Smooth muscle cell (in vitro differentiated cells): ENCODE results near the gene MAP2K2. TPM values are rescaled to one million over a fixed set of nuclear protein-coding genes. Genes with fewer than 3 reads are reported as not detected.
A peak's percentile ranks its signal among the peaks of the same experiment; 100 is the strongest.

Experiments
- DNase-seq: peaks from one replicate; lab custom pipeline; 2025; ENCODE audit not compliant: unreplicated experiment; lab: John Stamatoyannopoulos, UW
- H2AFZ ChIP-seq: fragments of 200-600 bp; sonication (generic); 2 replicates; pipeline ENCODE4 v1.6.0; 2016; ENCODE audit warnings: antibody characterized with exemption, low read depth, mild to moderate bottlenecking
- H3F3A ChIP-seq: fragments of 200-600 bp; sonication (generic); 2 replicates; pipeline ENCODE4 v1.6.0; 2017; ENCODE audit warnings: antibody characterized with exemption, low read depth
- H3K27ac ChIP-seq: fragments of 200-600 bp; sonication (generic); 2 replicates; pipeline ENCODE4 v1.5.1; 2016; ENCODE audit warnings: low read depth, mild to moderate bottlenecking
- H3K27me3 ChIP-seq: fragments of 200-600 bp; sonication (generic); 2 replicates; pipeline ENCODE4 v1.6.1; 2016; ENCODE audit warnings: low read depth, mild to moderate bottlenecking
- H3K36me3 ChIP-seq: fragments of 200-600 bp; sonication (generic); 2 replicates; pipeline ENCODE4 v1.5.1; 2016; ENCODE audit warnings: low read depth
- H3K4me1 ChIP-seq: fragments of 200-600 bp; sonication (generic); 2 replicates; pipeline ENCODE4 v1.5.1; 2016; ENCODE audit warnings: low read depth
- H3K4me2 ChIP-seq: fragments of 200-600 bp; sonication (generic); 2 replicates; pipeline ENCODE4 v1.6.0; 2016; ENCODE audit warnings: mild to moderate bottlenecking
- H3K4me3 ChIP-seq: fragments of 200-600 bp; sonication (generic); 2 replicates; pipeline ENCODE4 v1.5.1; 2016; ENCODE audit warnings: mild to moderate bottlenecking
- H3K79me2 ChIP-seq: fragments of 200-600 bp; sonication (generic); 2 replicates; pipeline ENCODE4 v1.6.0; 2016; ENCODE audit warnings: low read depth, mild to moderate bottlenecking
- H3K9ac ChIP-seq: fragments of 200-600 bp; sonication (generic); 2 replicates; pipeline ENCODE4 v1.6.0; 2016; ENCODE audit warnings: low read depth
- H3K9me3 ChIP-seq: fragments of 200-600 bp; sonication (generic); replicated peaks from 2 replicates; pipeline ENCODE4 v1.5.1; 2016; ENCODE audit warnings: low read depth
- H4K20me1 ChIP-seq: fragments of 200-600 bp; sonication (generic); 2 replicates; pipeline ENCODE4 v1.6.0; 2016; ENCODE audit warnings: low read depth
- WGBS: methylation state at CpG from one replicate; pipeline ENCODE4 v1.1.7; 2016; ENCODE audit warnings: low lambda C conversion rate; 5-methylcytosine and 5-hydroxymethylcytosine counted together
- polyA plus RNA-seq: library from polyadenylated mRNA; unstranded; fragments of >200 nt; fragmentation: Nextera tagmentation; extraction: Ambion mirVana; gene quantifications from 2 replicates; pipeline ENCODE4 v1.2.1, GENCODE V29; 2016
- total RNA-seq: library from RNA; depleted of rRNA; stranded (reverse); fragments of >200 nt; gene quantifications from 2 replicates; pipeline ENCODE4 v1.2.3, GENCODE V29; 2014
- TF ChIP-seq, protein P1 (sequence below): fragments of 200-600 bp; sonication (generic); IDR thresholded peaks from 2 replicates; pipeline ENCODE4 v1.5.1; 2017; ENCODE audit warnings: borderline replicate concordance, mild to moderate bottlenecking, antibody characterized with exemption; ENCODE audit not compliant: insufficient read depth, poor library complexity, severe bottlenecking

Gene MAP2K2
- total and polyA plus RNA-seq, 2 experiments from 2014 or later = 79.1 to 193 TPM

DNA sequence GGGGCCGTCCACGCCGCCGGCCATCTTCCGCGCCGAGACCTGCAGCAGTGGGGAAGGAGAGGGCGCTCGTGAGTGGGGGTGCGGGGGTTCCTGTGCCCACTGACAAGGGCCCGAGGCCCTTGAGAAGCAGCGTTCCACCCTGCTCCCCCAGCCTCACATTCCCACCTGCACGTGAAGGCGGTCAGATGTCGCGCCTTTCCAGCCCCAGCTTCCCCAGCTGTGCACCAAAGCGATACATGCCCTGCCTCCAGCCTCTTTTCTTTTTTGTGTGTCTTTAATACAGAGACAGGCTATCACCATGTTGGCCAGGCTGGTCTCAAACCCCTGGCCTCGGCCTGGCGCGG, 68.7 kb downstream of the MAP2K2 start:
- H3K27ac ChIP-seq = no peak overlapping the region
- no peaks in the 10 kb centered on the region for H3K27me3 ChIP-seq
- H3K9me3 ChIP-seq = no peaks in the 10 kb centered on the region
- H3K36me3 ChIP-seq = no peaks in the 10 kb centered on the region
- peaks cover 10% of the 10 kb centered on the region for H3F3A ChIP-seq
- H3K4me3 ChIP-seq = no peak overlapping the region
- H3K4me2 ChIP-seq = no peak overlapping the region
- no peak overlapping the region for H2AFZ ChIP-seq
- H3K9ac ChIP-seq = no peak overlapping the region
- DNase-seq = no peak
- H3K4me1 ChIP-seq = peaks cover 11% of the 10 kb centered on the region
- WGBS = 96% methylated on average over 10 of the region's 20 CpGs
- TF ChIP-seq, protein P1, sequence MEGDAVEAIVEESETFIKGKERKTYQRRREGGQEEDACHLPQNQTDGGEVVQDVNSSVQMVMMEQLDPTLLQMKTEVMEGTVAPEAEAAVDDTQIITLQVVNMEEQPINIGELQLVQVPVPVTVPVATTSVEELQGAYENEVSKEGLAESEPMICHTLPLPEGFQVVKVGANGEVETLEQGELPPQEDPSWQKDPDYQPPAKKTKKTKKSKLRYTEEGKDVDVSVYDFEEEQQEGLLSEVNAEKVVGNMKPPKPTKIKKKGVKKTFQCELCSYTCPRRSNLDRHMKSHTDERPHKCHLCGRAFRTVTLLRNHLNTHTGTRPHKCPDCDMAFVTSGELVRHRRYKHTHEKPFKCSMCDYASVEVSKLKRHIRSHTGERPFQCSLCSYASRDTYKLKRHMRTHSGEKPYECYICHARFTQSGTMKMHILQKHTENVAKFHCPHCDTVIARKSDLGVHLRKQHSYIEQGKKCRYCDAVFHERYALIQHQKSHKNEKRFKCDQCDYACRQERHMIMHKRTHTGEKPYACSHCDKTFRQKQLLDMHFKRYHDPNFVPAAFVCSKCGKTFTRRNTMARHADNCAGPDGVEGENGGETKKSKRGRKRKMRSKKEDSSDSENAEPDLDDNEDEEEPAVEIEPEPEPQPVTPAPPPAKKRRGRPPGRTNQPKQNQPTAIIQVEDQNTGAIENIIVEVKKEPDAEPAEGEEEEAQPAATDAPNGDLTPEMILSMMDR = no peak
- H3K79me2 ChIP-seq = peaks cover 89% of the 10 kb centered on the region
- H4K20me1 ChIP-seq = peaks cover 98% of the 10 kb centered on the region

DNA sequence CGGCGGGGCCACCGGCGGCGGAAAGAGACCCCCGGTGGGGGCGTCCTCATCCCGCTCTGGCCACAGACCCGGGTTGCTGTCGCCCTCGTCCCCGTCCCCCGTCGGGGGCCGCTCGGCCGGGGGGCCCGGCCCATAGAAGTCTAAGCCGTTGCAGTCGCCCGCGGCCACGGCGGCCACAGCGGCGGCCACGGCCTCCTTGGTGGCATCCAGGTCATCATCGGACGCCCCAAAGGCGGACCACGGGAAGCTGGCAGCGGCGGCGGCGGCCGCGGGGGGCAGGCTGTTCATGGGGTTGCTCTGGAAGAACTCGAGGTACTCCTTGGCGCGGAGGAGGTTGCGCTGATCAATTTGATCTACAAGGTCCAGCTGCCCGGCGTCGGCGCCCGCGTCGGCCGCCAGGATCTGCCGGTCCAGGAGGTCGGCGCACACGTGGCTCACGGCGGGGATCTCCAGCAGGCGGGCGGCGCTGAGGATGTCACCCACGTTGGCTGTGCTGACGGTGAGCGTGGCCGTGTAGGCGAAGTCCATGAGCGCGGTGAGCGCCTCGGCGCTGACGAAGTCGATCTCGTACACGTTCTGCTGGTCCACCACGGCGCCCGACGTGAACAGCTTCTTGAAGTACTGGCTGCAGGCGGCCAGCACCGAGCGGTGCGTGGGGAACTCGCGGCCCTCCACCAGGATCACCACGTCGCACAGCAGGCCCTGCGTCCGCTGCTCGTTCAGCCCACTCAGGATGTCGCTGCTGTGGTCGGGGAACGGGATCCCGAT, 69.3 kb downstream of the MAP2K2 start:
- no peak overlapping the region for H3K27ac ChIP-seq
- no peak overlapping the region for H3K4me2 ChIP-seq
- H3K36me3 ChIP-seq = no peaks in the 10 kb centered on the region
- H3F3A ChIP-seq = peaks cover 10% of the 10 kb centered on the region
- no peak overlapping the region for H3K4me3 ChIP-seq
- TF ChIP-seq, protein P1 = no peak
- H4K20me1 ChIP-seq = peaks cover 98% of the 10 kb centered on the region
- H2AFZ ChIP-seq = no peak overlapping the region
- H3K4me1 ChIP-seq = peaks cover 10% of the 10 kb centered on the region
- WGBS = 98% methylated on average over 54 of the region's 91 CpGs
- no peaks in the 10 kb centered on the region for H3K9me3 ChIP-seq
- H3K79me2 ChIP-seq = peaks cover 89% of the 10 kb centered on the region
- no peak overlapping the region for H3K9ac ChIP-seq
- DNase-seq = no peak
- no peaks in the 10 kb centered on the region for H3K27me3 ChIP-seq

DNA sequence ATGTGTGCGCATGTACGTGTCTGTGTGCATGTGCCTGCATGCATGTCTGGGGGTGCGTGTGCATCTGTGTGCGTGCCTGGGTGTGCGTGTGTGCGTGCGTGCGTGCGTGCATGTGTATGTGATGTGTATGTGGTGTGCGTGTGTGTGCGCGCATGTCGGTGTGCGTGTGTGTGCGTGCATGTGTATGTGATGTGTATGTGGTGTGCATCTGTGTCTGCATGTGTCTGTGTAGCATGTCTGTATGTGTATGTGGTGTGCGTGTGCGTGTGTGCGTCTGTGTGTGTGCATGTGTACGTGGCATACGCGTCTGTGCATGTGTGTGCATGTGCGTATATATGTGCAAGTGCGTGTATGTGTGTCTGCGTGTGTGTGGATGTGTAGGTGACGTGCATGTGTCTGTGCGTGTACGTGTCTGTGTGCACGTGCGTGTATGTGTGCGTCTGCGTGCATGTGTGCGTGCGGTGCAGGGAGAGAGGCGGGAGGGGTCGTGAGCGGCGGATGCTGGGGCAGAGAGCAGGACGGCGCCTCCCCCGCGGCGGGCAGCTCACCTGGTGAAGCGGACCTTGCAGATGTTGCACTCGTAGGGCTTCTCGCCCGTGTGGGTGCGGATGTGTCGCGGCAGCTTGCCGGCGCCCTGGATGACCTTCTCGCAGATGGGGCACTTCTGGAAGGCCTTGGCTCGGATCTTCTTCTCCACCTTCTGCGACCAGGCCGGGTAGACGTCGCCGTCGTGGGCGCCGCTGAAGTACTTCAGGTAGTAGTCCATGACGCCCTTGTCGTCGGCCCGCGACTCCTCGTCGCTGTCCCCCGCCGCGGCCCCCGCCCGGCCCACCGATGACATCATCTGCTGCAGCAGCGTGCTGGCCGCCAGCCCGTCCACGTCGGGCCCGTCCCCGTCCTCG, 70.2 kb downstream of the MAP2K2 start:
- DNase-seq = no peak

More for the DNA sequence above, 70.2 kb downstream of the MAP2K2 start:
- Histone ChIP-seq H3K27ac (no peak overlapping the region), H3K79me2 (peaks cover 89% of the 10 kb centered on the region), H3K27me3 (no peaks in the 10 kb centered on the region), H4K20me1 (peaks cover 97% of the 10 kb centered on the region), H3F3A (peaks cover 10% of the 10 kb centered on the region), H3K36me3 (no peaks in the 10 kb centered on the region), H3K9me3 (no peaks in the 10 kb centered on the region), H2AFZ (no peak overlapping the region), H3K4me3 (no peak overlapping the region), H3K4me1 (peaks cover under 1% of the 10 kb centered on the region), H3K4me2 (peak overlapping the region; percentile 58), H3K9ac (no peak overlapping the region)
- whole genome bisulfite sequencing = 93% methylated on average over 50 of the region's 82 CpGs
- TF ChIP-seq, protein P1 = no peak
